Testis (tissue), 3 donors: ENCODE measurements around the gene DGAT2. TPM values are rescaled to one million over a fixed set of nuclear protein-coding genes. Genes with fewer than 3 reads are reported as not detected.

ENCODE experiments used
- DNase-seq: peaks from one replicate; pipeline ENCODE4 v3.0.0-alpha.2; 2019
- H3K27ac ChIP-seq, 2 donors: fragments of 200-600 bp; sonication (generic); one replicate each; pipeline ENCODE4 v1.5.1; 2019
- H3K27me3 ChIP-seq: fragments of 200-600 bp; sonication (generic); one replicate; pipeline ENCODE4 v1.5.1; 2019
- H3K36me3 ChIP-seq: fragments of 200-600 bp; sonication (generic); one replicate; pipeline ENCODE4 v1.5.1; 2017; ENCODE audit warnings: low read depth; ENCODE audit errors: missing control alignments
- H3K4me1 ChIP-seq: fragments of 200-600 bp; sonication (generic); one replicate; pipeline ENCODE4 v1.5.1; 2019
- H3K4me3 ChIP-seq, 2 donors: fragments of 200-600 bp; sonication (generic); one replicate each; pipeline ENCODE4 v1.5.1; 2017 to 2019
- H3K9me3 ChIP-seq: fragments of 200-600 bp; sonication (generic); one replicate; pipeline ENCODE4 v1.5.1; 2017
- POLR2A ChIP-seq: fragments of 450-650 bp; IDR thresholded peaks from one replicate; pipeline ENCODE4 v1.6.1; 2017; ENCODE audit warnings: antibody characterized with exemption, mild to moderate bottlenecking, moderate library complexity
- WGBS, 2 donors: methylation state at CpG; one replicate each; pipeline ENCODE4 v1.1.5; 2018; 5-methylcytosine and 5-hydroxymethylcytosine counted together
- intact Hi-C: fragments of 100-400 bp; cut with DNase I; formaldehyde crosslinking; loops from one replicate; pipeline ENCODE4 v1.15.1; 2023; ENCODE audit warnings: low total_unique reads
- polyA plus RNA-seq: library from polyadenylated mRNA; stranded (reverse); fragments of 350-450 nt; fragmentation: Illumina TruSeq; extraction: RNeasy Lipid Tissue Mini Kit (QIAGEN cat#74804); gene quantifications from one replicate; pipeline ENCODE4 v1.2.3, GENCODE V29; 2014; ENCODE audit warnings: low read depth, low replicate concordance; ENCODE audit not compliant: insufficient read depth
- total RNA-seq, 2 donors: library from RNA; depleted of rRNA; stranded (reverse); fragments of >200 nt; gene quantifications; one replicate each; pipeline ENCODE4 v1.2.3, GENCODE V29; 2016
- TF ChIP-seq, protein P1 (sequence below), 3 experiments: fragments of 450-650 bp in 2 of 3; fragments of 200-600 bp in 1 of 3; sonication (generic) in 1 of 3; IDR thresholded peaks; one replicate each; pipeline ENCODE4 v1.5.1; 2016 to 2019; ENCODE audit warnings: antibody characterized with exemption in 3 of 3, mild to moderate bottlenecking in 2 of 3, moderate library complexity in 1 of 3

DGAT2 gene
- total and polyA plus RNA-seq, 3 donors from 2014 or later = 40.9 to 77.6 (median 54.6) TPM

DNA sequence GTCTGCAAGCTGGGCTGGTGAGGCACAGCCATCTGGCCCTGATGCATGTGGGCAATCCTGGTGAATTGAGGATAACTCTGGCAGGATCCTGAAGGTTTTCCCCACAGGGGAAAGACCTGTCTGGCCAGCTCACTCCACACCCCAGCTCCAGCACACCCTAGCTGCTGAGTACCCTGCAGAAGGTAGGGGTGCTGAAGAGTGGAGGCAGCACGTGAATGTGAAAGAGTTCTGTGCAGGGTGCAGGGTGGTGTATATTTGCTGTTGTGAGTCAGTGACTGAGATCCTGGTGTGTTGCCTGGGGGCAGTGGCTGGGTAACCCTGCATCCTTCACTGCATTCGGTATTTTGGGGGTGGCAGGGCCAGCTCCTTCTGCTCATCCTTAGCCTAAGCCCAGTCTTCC lies 22.4 kb downstream of the DGAT2 start:
- DNase-seq = no peak
- Histone ChIP-seq H3K27me3 (no peaks in the 10 kb centered on the region), H3K36me3 (no peaks in the 10 kb centered on the region), H3K4me3 (no peak overlapping the region), H3K9me3 (no peaks in the 10 kb centered on the region), H3K4me1 (no peaks in the 10 kb centered on the region), H3K27ac (no peak overlapping the region)
- WGBS, 2 donors = 80 to 91% methylated on average over 1 to 2 of the region's 2 CpGs
- intact Hi-C loops = no loop called here
- TF ChIP-seq POLR2A = no peak
- TF ChIP-seq, protein P1, sequence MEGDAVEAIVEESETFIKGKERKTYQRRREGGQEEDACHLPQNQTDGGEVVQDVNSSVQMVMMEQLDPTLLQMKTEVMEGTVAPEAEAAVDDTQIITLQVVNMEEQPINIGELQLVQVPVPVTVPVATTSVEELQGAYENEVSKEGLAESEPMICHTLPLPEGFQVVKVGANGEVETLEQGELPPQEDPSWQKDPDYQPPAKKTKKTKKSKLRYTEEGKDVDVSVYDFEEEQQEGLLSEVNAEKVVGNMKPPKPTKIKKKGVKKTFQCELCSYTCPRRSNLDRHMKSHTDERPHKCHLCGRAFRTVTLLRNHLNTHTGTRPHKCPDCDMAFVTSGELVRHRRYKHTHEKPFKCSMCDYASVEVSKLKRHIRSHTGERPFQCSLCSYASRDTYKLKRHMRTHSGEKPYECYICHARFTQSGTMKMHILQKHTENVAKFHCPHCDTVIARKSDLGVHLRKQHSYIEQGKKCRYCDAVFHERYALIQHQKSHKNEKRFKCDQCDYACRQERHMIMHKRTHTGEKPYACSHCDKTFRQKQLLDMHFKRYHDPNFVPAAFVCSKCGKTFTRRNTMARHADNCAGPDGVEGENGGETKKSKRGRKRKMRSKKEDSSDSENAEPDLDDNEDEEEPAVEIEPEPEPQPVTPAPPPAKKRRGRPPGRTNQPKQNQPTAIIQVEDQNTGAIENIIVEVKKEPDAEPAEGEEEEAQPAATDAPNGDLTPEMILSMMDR (IDR thresholded peaks at IDR 0.05) = no peak

DNA sequence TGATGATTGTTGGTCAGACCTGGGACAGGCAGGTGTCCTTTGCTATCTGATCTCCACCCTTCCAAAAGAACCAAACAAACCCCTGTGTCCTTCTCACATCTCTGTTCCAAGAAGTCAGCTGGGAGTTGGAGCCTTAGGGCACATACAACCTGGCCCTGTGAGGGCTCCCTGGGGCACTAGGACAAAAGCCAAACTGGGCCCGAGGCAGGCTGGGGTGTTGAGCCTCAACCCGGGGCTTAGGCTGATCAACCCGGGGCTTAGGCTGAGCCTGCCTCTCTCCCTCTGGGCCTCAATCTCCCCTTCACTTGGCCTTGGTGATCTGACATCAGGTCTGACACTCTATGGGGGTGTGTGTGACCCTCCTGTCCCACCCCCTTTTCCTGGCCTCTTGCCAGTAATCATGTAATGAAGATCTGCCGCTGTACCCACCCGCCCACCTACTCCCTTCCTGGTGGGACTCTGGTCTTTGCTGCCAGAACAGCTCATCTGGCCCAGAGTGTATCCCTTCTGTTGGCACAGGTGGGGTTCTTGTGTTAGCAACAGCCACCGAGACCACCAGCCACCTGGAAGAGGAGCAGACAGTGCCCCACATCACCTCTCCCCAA lies 23.7 kb downstream of the DGAT2 start:
- no peaks in the 10 kb centered on the region for H3K9me3 ChIP-seq
- WGBS, 2 donors = 82 to 87% methylated on average over 5 to 6 of the region's 6 CpGs
- no peak overlapping the region for H3K27ac ChIP-seq
- intact Hi-C loops = no loop called here
- no peaks in the 10 kb centered on the region for H3K4me1 ChIP-seq
- no peak overlapping the region for H3K4me3 ChIP-seq
- TF ChIP-seq, protein P1 (IDR thresholded peaks at IDR 0.05) = no peak
- no peak for TF ChIP-seq POLR2A
- no peak for DNase-seq
- H3K36me3 ChIP-seq = no peaks in the 10 kb centered on the region
- H3K27me3 ChIP-seq = no peaks in the 10 kb centered on the region

DNA sequence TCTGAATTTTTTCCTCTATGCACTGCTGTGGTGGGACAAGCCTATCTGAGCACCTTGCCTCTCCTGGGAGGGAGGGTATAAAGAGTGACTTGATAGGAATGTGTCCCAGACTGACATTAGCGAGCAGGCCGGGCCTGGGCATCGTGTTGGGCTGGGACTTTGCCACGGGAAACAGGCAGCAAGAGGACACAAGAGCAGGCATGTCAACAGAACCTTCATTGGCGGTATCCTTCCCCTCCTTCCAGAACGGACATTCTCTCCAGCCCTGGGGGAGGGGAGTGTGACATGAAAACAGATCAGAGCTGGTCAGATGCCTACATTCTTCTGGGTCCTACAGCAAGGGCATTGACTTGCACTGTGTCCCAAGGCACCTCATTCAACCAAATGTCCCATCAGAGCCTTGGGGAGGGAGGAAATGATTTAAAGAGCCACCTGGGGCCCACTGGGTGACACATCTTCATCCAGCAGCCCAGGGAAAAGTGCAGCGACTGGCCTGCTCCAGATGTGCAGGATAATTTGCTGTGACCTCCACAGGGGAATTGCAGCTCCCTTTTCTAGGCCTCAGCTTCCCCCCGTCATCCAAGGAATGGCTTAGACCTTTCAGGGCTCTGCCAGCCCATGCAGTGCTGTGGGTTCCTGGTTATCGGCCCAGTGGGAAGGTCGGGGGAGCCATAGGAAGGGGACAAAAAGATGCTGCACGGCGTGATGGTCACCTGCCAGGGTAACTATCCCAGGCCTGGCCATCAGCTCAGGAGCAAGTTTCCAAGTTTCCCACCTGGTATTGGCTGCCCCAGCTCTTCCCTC lies 24.6 kb downstream of the DGAT2 start:
- H3K4me1 ChIP-seq = no peaks in the 10 kb centered on the region
- no peaks in the 10 kb centered on the region for H3K36me3 ChIP-seq
- no peak overlapping the region for H3K27ac ChIP-seq
- no peaks in the 10 kb centered on the region for H3K27me3 ChIP-seq
- intact Hi-C loops = no loop called here
- DNase-seq = no peak
- H3K9me3 ChIP-seq = no peaks in the 10 kb centered on the region
- H3K4me3 ChIP-seq = no peak overlapping the region
- 89 to 94% methylated on average over 9 to 12 of the region's 12 CpGs for WGBS, 2 donors
- TF ChIP-seq, protein P1 (IDR thresholded peaks at IDR 0.05) = no peak
- TF ChIP-seq POLR2A = no peak

DNA sequence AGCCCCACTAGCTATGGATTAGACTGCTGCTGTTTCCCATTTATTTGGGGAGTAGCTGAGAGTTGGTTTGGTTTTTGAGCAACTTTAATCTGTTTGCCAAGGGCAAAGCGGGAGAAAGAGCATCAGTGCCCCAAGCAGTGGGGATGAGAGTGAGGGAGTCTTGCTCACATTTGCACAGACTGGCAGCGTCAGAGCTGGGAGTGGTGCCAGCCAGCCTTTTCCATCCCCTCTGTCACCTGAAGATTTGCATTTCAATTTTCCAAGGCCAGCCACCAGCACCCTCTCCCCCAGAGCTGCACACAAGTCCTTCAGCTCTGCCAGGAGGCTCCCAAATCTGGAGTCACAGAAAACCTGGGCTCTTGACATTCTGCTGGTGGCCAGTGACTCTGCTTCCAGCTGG lies 25.4 kb downstream of the DGAT2 start:
- H3K36me3 ChIP-seq = no peaks in the 10 kb centered on the region
- no peaks in the 10 kb centered on the region for H3K9me3 ChIP-seq
- no peak for TF ChIP-seq POLR2A
- TF ChIP-seq, protein P1 (IDR thresholded peaks at IDR 0.05) = no peak
- no peaks in the 10 kb centered on the region for H3K4me1 ChIP-seq
- no peak overlapping the region for H3K4me3 ChIP-seq
- WGBS, 2 donors = 58 to 68% methylated on average over 2 of the region's 2 CpGs
- H3K27ac ChIP-seq = no peak overlapping the region
- intact Hi-C loops = no loop called here
- H3K27me3 ChIP-seq = no peaks in the 10 kb centered on the region
- DNase-seq = no peak
